ENCODE results near the gene DHRSX.
"Not testable (repeated sequence)": the region's sequence is repeated elsewhere in the genome, so short reads cannot be mapped to it uniquely, and the experiment has no call there.

Gene DHRSX

GRCh38 chrX:2471641-2472040 lies 29.1 kb downstream of the DHRSX start:
- DNase-seq = no peak

DNA sequence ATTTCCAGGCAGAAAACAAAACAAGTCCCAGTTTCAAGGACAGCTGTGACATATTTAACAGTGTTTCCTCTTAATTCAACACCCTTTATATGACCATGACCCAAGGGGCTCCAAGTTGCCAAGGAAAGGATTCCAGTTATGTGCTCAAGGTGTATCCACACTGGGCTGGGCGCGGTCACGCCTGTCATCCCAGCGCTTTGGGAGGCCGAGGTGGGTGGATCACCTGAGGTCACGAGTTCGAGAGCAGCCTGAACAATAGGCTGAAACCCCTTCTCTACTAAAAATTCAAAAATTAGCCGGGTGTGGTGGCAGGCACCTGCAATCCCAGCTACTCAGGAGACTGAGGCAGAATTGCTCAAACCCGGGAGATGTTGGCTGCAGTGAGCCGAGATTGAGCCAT lies 29.6 kb downstream of the DHRSX start:
- DNase-seq = not testable (repeated sequence)

GRCh38 chrX:2469852-2470251 lies 30.9 kb downstream of the DHRSX start:
- DNase-seq = not testable (repeated sequence)

DNA sequence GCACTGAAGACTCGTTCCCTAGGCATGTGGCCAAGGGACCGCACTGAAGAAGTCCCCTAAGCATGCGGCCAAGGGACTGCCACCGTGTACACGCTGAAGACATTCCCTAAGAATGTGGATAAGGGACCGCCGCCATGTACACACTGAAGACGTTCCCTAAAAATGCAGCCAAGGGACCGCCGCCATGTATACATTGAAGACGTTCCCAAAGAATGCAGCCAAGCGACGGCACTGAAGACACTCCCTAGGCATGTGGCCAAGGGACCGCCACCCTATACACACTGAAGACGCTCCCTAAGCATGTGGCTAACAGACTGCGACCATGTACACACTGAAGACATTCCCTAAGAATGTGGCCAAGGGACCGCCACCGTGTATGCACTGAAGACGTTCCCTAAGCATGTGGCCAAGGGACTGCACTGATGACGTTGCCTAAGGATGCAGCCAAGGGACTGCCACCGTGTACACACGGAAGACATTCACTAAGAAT lies 31.5 kb downstream of the DHRSX start:
- no peak for DNase-seq

DNA sequence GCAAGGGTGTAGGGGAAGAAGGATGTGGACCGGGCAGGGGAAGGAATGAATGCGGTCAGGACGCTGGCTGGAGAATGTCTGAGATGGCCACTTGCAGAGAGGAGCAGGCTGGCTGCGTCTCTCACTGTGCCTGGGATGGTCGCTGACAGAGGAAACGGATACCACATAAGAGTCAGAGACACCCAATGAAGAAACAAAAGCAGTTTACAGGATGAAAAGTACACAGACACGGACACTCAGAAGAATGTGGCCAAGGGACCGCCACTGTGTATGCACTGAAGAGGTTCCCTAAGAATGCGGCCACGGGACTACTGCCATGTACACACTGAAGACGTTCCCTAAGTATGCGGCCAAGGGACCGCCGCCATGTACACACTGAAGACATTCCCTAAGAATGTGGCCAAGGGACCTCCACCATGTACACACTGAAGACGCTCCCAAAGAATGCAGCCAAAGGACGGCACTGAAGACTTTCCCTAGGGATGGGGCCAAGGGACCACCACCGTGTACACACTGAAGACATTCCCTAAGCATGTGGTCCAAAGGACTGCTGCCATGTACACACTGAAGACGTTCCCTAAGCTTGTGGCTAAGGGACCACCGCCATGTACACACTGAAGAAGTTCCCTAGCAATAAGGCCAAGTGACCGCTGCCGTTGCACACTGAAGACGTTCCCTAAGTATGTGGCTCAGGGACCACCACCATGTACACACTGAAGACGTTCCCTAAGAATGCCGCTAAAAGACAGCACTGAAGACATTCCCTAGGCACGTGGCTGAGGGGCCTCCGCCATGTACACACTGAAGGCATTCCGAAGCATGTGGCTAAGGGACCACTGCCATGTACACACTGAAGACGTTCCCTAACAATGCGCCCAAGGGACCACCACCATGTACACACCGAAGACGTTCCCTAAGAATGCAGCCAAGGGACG lies 32.2 kb downstream of the DHRSX start:
- DNase-seq = no peak

- DNase-seq = no peak
These were observed 33.7 kb downstream of the DHRSX start for GRCh38 chrX:2466876-2467656.

GRCh38 chrX:2464677-2465166 lies 36.1 kb downstream of the DHRSX start:
- DNase-seq = no peak

- DNase-seq = no peak
These were observed 36.7 kb downstream of the DHRSX start for GRCh38 chrX:2463973-2464676.

- DNase-seq = not testable (repeated sequence)
These were observed 37.3 kb downstream of the DHRSX start for GRCh38 chrX:2463481-2463880.

GRCh38 chrX:2462780-2463179 lies 38.0 kb downstream of the DHRSX start:
- no peak for DNase-seq

DNA sequence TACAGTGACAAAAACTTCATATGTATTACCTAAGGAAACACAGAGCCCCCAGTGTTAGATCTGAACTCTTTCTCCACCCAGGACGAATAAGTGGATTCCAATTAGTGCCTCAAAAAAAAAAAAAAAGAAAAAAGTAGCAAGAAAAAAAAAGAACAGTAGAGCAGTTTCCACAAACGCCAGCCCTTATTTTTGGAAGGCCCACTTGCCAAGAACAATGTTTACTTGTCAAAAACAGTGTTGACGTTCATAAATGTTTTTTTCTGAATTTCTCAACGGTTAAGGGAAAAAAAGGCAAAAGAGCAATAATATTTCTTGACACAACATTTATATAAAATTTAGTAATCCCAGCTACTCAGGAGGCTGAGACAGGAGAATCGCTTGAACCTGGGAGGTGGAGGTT lies 38.7 kb downstream of the DHRSX start:
- no peak for DNase-seq

GRCh38 chrX:2461711-2462016 lies 39.1 kb downstream of the DHRSX start:
- DNase-seq = no peak

DNA sequence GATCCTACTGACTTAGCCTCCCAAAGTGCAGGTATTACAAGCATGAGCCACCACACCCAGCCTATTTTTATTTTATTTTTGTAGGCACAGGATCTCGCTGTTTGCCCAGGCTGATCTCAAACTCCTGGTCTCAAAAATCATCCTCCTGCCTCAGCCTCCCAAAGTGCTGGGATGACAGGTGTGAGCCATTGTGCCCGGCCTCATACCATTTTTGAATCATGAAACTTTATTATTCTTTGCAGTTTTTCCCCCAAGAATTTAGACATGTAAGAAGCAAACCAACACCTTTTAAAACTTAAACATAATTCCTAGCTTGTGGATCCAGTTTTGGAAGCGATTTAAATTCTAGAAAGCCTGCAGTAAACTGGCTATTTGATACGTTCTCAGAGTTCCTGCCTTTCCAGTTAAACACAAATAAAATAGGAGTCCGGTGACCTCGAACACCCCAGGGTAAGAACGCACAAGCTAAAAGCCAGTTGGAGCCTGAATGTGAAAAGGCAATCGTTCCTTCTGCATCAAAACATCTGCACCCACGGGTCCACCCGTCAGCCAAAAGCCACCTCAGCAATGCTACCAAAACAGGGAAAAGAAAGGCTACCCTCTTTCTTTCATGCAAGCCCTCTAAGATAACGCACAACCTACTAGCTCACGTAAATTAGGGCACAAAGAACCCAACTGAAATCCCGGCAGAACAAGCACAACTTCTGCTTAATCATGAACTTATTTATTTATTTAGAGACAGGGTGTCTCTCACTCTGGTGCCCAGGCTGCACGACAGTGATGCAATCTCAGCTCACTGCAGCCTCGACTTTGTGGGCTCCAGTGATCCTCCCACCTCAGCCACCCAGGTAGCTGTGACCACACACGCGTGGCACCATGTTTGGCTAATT lies 39.7 kb downstream of the DHRSX start:
- not testable (repeated sequence) for DNase-seq

DNA sequence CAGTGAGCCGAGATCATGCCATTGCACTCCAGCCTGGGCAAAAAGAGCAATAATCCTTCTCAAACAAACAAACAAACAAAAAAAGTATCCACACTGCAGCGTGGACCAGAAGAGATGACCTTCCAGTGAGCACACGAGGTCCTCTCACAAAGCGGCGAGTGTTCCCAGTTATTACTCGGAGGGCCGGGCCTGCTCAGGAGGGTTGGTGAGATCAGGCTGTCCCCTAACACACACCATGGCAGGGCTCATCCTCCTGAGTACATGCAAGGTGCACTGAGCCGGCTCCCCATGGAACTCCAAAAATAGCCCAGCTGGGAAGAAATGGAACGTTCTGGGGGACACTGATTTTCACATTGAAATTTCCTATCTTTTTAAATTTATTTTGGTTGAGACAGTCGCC lies 40.7 kb downstream of the DHRSX start:
- not testable (repeated sequence) for DNase-seq

- DNase-seq = no peak
These were observed 42.5 kb downstream of the DHRSX start for GRCh38 chrX:2458309-2458708.

GRCh38 chrX:2457289-2458133 lies 43.3 kb downstream of the DHRSX start:
- DNase-seq = no peak

- DNase-seq = not testable (repeated sequence)
These were observed 44.7 kb downstream of the DHRSX start for GRCh38 chrX:2456091-2456490.

DNA sequence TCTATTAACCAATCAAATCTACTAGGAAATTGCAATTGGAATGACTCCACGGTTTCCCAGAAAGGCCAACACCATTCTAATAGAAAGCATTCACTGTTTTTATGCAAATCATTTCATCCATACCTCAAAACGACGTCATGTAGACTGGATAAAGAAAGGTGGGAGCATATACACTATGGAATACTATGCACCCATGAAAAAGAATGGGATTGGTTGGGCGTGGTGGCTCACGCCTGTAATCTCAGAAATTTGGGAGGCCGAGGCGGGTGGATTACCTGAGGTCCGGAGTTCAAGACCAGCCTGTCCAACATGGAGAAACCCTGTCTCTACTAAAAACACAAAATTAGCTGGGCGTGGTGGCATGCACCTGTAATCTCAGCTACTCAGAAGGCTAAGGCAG lies 46.2 kb downstream of the DHRSX start:
- DNase-seq = not testable (repeated sequence)

DNA sequence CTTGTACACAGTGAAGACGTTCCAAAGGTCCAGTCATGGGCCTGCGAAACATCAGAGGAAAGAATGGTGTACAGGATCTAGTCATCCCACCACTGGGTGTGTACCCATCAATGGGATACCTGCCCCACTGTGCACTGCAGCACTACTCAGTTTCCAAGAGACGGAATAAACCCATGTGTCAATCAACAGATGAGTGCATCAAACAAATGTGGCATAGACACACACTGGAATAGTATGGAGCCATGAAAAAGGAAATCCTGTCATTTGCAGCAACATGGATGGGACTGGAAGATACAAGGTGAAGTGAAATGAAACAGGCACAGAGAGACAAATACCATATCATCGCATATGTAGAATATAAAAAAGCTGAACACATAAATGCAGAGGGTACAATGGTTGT lies 48.0 kb downstream of the DHRSX start:
- DNase-seq = no peak

DNA sequence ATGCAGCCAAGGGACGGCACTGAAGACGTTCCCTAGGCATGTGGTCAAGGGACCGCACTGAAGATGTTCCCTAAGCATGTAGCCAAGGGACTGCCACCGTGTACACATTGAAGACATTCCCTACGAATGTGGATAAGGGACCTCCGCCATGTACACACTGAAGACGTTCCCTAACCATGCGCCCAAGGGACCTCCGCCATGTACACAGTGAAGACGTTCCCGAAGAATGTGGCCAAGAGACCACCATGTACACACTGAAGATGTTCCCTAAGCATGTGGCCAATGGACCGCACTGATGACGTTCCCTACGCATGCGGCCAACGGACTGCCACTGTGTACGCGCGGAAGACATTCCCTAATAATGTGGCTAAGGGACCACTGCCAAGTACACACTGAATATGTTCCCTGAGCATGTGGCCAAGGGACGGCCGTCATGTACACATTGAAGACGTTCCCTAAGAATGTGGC lies 48.4 kb downstream of the DHRSX start:
- DNase-seq = no peak

All from NCI-H446 (cell line).